Measurements from ENCODE around the gene VAV1. TPM values are rescaled to one million over a fixed set of nuclear protein-coding genes. Genes with fewer than 3 reads are reported as not detected.

Gene VAV1
- total and polyA plus RNA-seq, 2 of the 13 experiments (the other 11 are each of a cell fraction or from before 2014, with no cell fraction given) = not detected

GRCh38 chr19:6730153-6730804, 42.2 kb upstream of the VAV1 start (continued):
- TF ChIP-seq ZNF414 (CRISPR knock-in tag; IDR thresholded peaks at IDR 0.05) = no peak
- no peak for TF ChIP-seq CSRNP1 (CRISPR knock-in tag; IDR thresholded peaks at IDR 0.05)
- TF ChIP-seq DZIP1 (CRISPR knock-in tag; IDR thresholded peaks at IDR 0.05) = no peak
- no peak for TF ChIP-seq ZNF7 (CRISPR knock-in tag; IDR thresholded peaks at IDR 0.05)
- TF ChIP-seq CREM (IDR thresholded peaks at IDR 0.05) = peak; percentile 70; the same call in 1 of the 2 replicates
- TF ChIP-seq CREM (CRISPR knock-in tag; IDR thresholded peaks at IDR 0.05) = no peak
- peak; percentile 72; the same call in 1 of the 2 replicates for TF ChIP-seq ZNF609 (CRISPR knock-in tag; IDR thresholded peaks at IDR 0.05; ENCODE audit: borderline replicate concordance)
- peak; percentile 65; the same call in 1 of the 2 replicates for TF ChIP-seq YEATS2 (CRISPR knock-in tag; IDR thresholded peaks at IDR 0.05; ENCODE audit: borderline replicate concordance)
- TF ChIP-seq ZNF784 (CRISPR knock-in tag; IDR thresholded peaks at IDR 0.05; ENCODE audit: borderline replicate concordance) = no peak
- peak; percentile 94 for TF ChIP-seq NCOA2 (CRISPR knock-in tag; IDR thresholded peaks at IDR 0.05)
- TF ChIP-seq ZFP90 (CRISPR knock-in tag; IDR thresholded peaks at IDR 0.05; ENCODE audit: borderline replicate concordance) = no peak
- no peak for TF ChIP-seq RNF219 (CRISPR knock-in tag; IDR thresholded peaks at IDR 0.05)
- no peak for TF ChIP-seq ZNF768 (CRISPR knock-in tag; IDR thresholded peaks at IDR 0.05)
- peak in 1 of 2 experiments; percentile 65; a peak in 2 of 4 replicates for TF ChIP-seq ATF4 (CRISPR knock-in tag; IDR thresholded peaks at IDR 0.05)
